GM11168 (cell line): ENCODE measurements around the gene MAN2B1.
"Not testable (repeated sequence)": the region's sequence is repeated elsewhere in the genome, so short reads cannot be mapped to it uniquely, and the experiment has no call there.

Source experiments
- in situ Hi-C: fragments of 300-500 bp; cut with MboI; formaldehyde crosslinking; loops from one replicate; pipeline ENCODE4 v1.12.0; 2022; ENCODE audit warnings: low sequenced_read_pairs; ENCODE audit not compliant: unreplicated experiment

MAN2B1 gene

GRCh38 chr19:12628040-12629022 lies 38.2 kb downstream of the MAN2B1 start:
- in situ Hi-C loops = no loop called here

GRCh38 chr19:12626958-12627357 lies 39.6 kb downstream of the MAN2B1 start:
- in situ Hi-C loops = no loop called here

- in situ Hi-C loops = no loop called here
Measured at GRCh38 chr19:12623361-12624031, 43.0 kb downstream of the MAN2B1 start.

- in situ Hi-C loops = not testable (repeated sequence)
Measured at GRCh38 chr19:12621253-12622024, 45.1 kb downstream of the MAN2B1 start.

- in situ Hi-C loops = no loop called here
Measured at GRCh38 chr19:12617646-12618045, 48.9 kb downstream of the MAN2B1 start.

- in situ Hi-C loops = no loop called here
Measured at GRCh38 chr19:12611361-12611699, 55.2 kb downstream of the MAN2B1 start.

GRCh38 chr19:12610540-12611360 lies 55.8 kb downstream of the MAN2B1 start, which contains the start of the genes ZNF490 and ZNF791:
Gene ZNF490 (minus strand): TSS chr19:12610813. CDS start chr19:12610680, 133 bp downstream.
Gene ZNF791 (plus strand): TSS chr19:12610920. CDS start chr19:12611080, 160 bp downstream.
- in situ Hi-C loops = no loop called here

GRCh38 chr19:12607631-12608030 lies 58.9 kb downstream of the MAN2B1 start:
- in situ Hi-C loops = no loop called here

- in situ Hi-C loops = no loop called here
Measured at GRCh38 chr19:12606796-12607195, 59.7 kb downstream of the MAN2B1 start.

- in situ Hi-C loops = no loop called here
Measured at GRCh38 chr19:12603714-12604113, 62.8 kb downstream of the MAN2B1 start.

GRCh38 chr19:12597594-12597993 lies 68.9 kb downstream of the MAN2B1 start:
- in situ Hi-C loops = no loop called here

GRCh38 chr19:12596927-12597548 lies 69.5 kb downstream of the MAN2B1 start:
- in situ Hi-C loops = no loop called here
